OCI-LY1 (cell line): ENCODE measurements around the gene MT1X.

ENCODE experiments used
- H2AFZ ChIP-seq: fragments of 200-600 bp; sonication (generic), shearing (Covaris generic); 2 replicates; pipeline ENCODE4 v1.6.0; 2014; ENCODE audit warnings: antibody characterized with exemption, mild to moderate bottlenecking, low read length
- H3F3A ChIP-seq: fragments of 200-600 bp; sonication (generic), shearing (Covaris generic); 2 replicates; pipeline ENCODE4 v1.6.0; 2014; ENCODE audit warnings: mild to moderate bottlenecking, antibody characterized with exemption, low read length, moderate library complexity; ENCODE audit not compliant: insufficient read depth
- H3K27ac ChIP-seq: fragments of 200-600 bp; sonication (generic); 2 replicates; pipeline ENCODE4 v1.5.1; 2014; ENCODE audit warnings: low read length, mixed run types, mild to moderate bottlenecking, low read depth; ENCODE audit not compliant: poor library complexity, severe bottlenecking
- H3K27me3 ChIP-seq: fragments of 200-600 bp; sonication (generic); 2 replicates; pipeline ENCODE4 v1.6.0; 2014; ENCODE audit warnings: antibody characterized with exemption, mild to moderate bottlenecking, low read length, moderate library complexity; ENCODE audit not compliant: insufficient read depth
- H3K36me3 ChIP-seq: fragments of 200-600 bp; sonication (generic); 2 replicates; pipeline ENCODE4 v1.6.1; 2014; ENCODE audit warnings: mild to moderate bottlenecking, antibody characterized with exemption, low read length, moderate library complexity, mixed read lengths; ENCODE audit not compliant: insufficient read depth
- H3K4me1 ChIP-seq: fragments of 200-600 bp; sonication (generic); 2 replicates; pipeline ENCODE4 v1.5.1; 2014; ENCODE audit warnings: mild to moderate bottlenecking, low read length, moderate library complexity; ENCODE audit not compliant: insufficient read depth, severe bottlenecking
- H3K4me2 ChIP-seq: fragments of 200-600 bp; sonication (generic), shearing (Covaris generic); 2 replicates; pipeline ENCODE4 v1.6.1; 2014; ENCODE audit warnings: low read length
- H3K4me3 ChIP-seq: fragments of 200-600 bp; sonication (generic); 2 replicates; pipeline ENCODE4 v1.5.1; 2014; ENCODE audit warnings: low read length, low read depth, mild to moderate bottlenecking, mixed read lengths; ENCODE audit not compliant: poor library complexity, severe bottlenecking
- H3K79me2 ChIP-seq: fragments of 200-600 bp; shearing (Covaris generic); 2 replicates; pipeline ENCODE4 v1.6.1; 2016; ENCODE audit warnings: mixed run types, low read length, mixed read lengths; ENCODE audit not compliant: insufficient read depth
- H3K9ac ChIP-seq: fragments of 200-600 bp; sonication (generic), shearing (Covaris generic); 2 replicates; pipeline ENCODE4 v1.6.1; 2014; ENCODE audit warnings: mild to moderate bottlenecking, low read length, mixed read lengths
- H3K9me2 ChIP-seq: fragments of 200-600 bp; sonication (generic), shearing (Covaris generic); 2 replicates; pipeline ENCODE4 v1.6.1; 2014; ENCODE audit warnings: low read depth, mild to moderate bottlenecking, low read length, mixed read lengths
- H3K9me3 ChIP-seq: fragments of 200-600 bp; shearing (Covaris generic); 2 replicates; pipeline ENCODE4 v1.6.1; 2014; ENCODE audit warnings: low read length, mixed read lengths
- H4K20me1 ChIP-seq: fragments of 200-600 bp; sonication (generic), shearing (Covaris generic); 2 replicates; pipeline ENCODE4 v1.6.0; 2016; ENCODE audit warnings: mild to moderate bottlenecking, low read length; ENCODE audit not compliant: insufficient read depth
- EZH2 ChIP-seq: fragments of 200-600 bp; sonication (generic), shearing (Covaris generic); IDR thresholded peaks from 2 replicates; pipeline ENCODE4 v1.8.0; 2017; ENCODE audit warnings: borderline replicate concordance, mixed run types, mild to moderate bottlenecking, antibody characterized with exemption, low read length, moderate library complexity, mixed read lengths
- TF ChIP-seq, protein P1 (sequence below): fragments of 200-600 bp; sonication (generic), shearing (Covaris generic); IDR thresholded peaks from 2 replicates; pipeline ENCODE4 v1.5.1; 2017; ENCODE audit warnings: mild to moderate bottlenecking, antibody characterized with exemption, low read length, moderate library complexity, mixed read lengths

MT1X gene

GRCh38 chr16:56667581-56668571 is 14.4 kb upstream of the MT1X start, which contains the start of gene MT1G:
MT1G (minus strand) TSS chr16:56668065; CDS start chr16:56667993, 72 bp downstream.
- Histone ChIP-seq H3K9me3 (no peaks in the 10 kb centered on the region), H2AFZ (no peak within 1 kb of the TSS), H3K36me3 (no peaks in the 10 kb centered on the region), H3K4me3 (no peak within 1 kb of the TSS), H3K4me1 (no peaks in the 10 kb centered on the region), H3F3A (no peaks in the 10 kb centered on the region), H3K9ac (no peak within 1 kb of the TSS), H3K9me2 (no peaks in the 10 kb centered on the region), H3K27me3 (peaks cover 6% of the 10 kb centered on the region; the same call in 1 of the 2 replicates), H4K20me1 (no peaks in the 10 kb centered on the region), H3K4me2 (no peak within 1 kb of the TSS), H3K27ac (no peak within 1 kb of the TSS), H3K79me2 (no peaks in the 10 kb centered on the region)
- TF ChIP-seq, protein P1, sequence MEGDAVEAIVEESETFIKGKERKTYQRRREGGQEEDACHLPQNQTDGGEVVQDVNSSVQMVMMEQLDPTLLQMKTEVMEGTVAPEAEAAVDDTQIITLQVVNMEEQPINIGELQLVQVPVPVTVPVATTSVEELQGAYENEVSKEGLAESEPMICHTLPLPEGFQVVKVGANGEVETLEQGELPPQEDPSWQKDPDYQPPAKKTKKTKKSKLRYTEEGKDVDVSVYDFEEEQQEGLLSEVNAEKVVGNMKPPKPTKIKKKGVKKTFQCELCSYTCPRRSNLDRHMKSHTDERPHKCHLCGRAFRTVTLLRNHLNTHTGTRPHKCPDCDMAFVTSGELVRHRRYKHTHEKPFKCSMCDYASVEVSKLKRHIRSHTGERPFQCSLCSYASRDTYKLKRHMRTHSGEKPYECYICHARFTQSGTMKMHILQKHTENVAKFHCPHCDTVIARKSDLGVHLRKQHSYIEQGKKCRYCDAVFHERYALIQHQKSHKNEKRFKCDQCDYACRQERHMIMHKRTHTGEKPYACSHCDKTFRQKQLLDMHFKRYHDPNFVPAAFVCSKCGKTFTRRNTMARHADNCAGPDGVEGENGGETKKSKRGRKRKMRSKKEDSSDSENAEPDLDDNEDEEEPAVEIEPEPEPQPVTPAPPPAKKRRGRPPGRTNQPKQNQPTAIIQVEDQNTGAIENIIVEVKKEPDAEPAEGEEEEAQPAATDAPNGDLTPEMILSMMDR = no peak
- no peak for TF ChIP-seq EZH2

DNA sequence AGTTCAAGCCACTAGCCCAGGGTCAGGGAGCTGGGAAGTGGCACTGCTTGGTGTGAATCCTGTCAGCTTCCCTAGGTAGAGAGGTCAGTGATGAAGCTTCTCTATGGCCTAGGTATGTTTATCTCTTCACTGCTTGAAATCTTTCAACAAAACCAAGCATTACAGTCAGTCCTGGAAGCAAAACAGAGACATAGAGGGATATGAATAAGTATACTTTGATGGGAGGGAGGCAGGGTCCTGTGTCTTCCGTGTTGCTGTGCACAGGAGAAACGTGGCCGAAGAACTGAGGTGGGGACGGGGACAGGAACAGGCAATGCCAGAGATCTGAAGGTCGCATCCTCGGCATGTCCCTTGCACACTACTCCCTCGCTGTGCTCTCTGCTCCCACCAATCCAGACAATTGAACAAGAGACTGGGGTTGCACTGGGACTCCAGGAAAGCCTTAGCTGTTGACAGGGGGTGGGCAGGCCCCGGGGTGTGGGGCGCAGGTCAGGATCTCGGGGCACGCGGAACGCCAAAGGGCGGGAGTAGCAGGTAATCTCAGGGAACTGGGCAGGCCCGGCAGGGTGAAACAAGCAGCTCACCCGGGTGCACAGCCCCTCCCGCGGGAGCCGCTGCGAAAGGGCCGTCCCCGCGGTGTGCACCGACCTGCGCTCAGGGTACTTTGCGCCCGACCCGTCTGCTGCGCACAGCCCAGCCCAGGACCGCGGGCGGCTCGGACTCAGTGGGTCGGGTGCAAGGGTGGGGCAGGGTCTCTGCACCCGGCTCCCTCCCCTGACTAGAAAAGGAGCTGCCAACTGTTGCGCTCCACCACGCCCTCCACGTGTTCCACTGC is 13.0 kb upstream of the MT1X start, which contains the start of gene MT1H:
TSS of gene MT1H (plus strand) at position 810 of the 835 bp plus-strand sequence. CDS start 71 bp downstream, outside the sequence.
- Histone ChIP-seq H3F3A (no peaks in the 10 kb centered on the region), H3K36me3 (no peaks in the 10 kb centered on the region), H3K9me2 (no peaks in the 10 kb centered on the region), H3K9me3 (no peaks in the 10 kb centered on the region), H3K4me1 (no peaks in the 10 kb centered on the region), H4K20me1 (no peaks in the 10 kb centered on the region), H3K9ac (no peak within 1 kb of the TSS), H2AFZ (no peak within 1 kb of the TSS), H3K4me2 (no peak within 1 kb of the TSS), H3K27ac (no peak within 1 kb of the TSS), H3K4me3 (no peak within 1 kb of the TSS), H3K79me2 (no peaks in the 10 kb centered on the region), H3K27me3 (peaks cover 6% of the 10 kb centered on the region; the same call in 1 of the 2 replicates)
- TF ChIP-seq EZH2 = no peak
- TF ChIP-seq, protein P1 = no peak

GRCh38 chr16:56669840-56670619 is 12.2 kb upstream of the MT1X start:
- no peaks in the 10 kb centered on the region for H3K9me3 ChIP-seq
- no peaks in the 10 kb centered on the region; the same call in 1 of the 2 replicates for H3K27me3 ChIP-seq
- no peaks in the 10 kb centered on the region for H3K36me3 ChIP-seq
- H3K9ac ChIP-seq = no peak overlapping the region
- H3F3A ChIP-seq = no peaks in the 10 kb centered on the region
- no peaks in the 10 kb centered on the region for H4K20me1 ChIP-seq
- no peak overlapping the region for H3K4me2 ChIP-seq
- H2AFZ ChIP-seq = no peak overlapping the region
- no peaks in the 10 kb centered on the region for H3K79me2 ChIP-seq
- no peak for TF ChIP-seq EZH2
- TF ChIP-seq, protein P1 = no peak
- H3K4me3 ChIP-seq = no peak overlapping the region
- no peaks in the 10 kb centered on the region for H3K9me2 ChIP-seq
- H3K27ac ChIP-seq = no peak overlapping the region
- no peaks in the 10 kb centered on the region for H3K4me1 ChIP-seq
